ENCODE measurements around the gene HLCS.

The HLCS gene

DNA sequence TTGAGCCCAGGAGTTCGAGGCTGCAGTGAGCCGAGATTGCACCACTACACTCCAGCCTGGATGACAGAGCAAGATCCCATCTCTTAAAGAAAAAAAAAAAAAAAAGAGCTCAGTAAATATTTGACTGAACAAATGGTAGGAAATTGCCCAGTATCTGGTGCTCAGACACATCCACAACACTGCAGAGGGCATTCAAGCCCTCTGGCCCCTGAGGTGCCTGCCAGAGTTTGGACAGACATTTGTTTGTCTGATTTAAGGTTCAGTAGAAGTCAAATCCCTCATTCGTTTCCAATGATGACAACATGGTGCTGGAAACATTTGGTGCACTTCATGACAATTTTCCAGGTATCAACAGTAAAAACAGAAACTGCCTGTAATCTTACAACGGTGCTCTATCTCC lies 86.6 kb downstream of the HLCS start:
- no peak for DNase-seq

DNA sequence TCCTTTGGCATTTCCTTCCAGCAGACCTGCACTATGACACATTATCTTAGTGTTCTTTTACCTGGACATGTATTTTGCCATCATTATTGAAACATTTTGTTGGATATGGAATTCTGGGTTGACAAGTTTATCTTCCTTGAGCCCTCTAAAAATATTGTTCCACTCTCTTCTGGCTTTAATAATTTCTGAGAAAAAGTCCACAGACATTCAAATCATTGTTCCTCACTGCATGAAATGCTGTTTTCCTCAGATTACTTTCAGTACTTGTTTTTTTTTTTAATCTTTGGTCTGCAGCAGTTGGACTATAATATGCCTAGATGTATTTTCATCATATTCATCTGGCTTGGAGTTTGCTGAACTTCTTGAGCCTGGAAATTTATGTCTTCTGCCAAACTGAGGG lies 88.7 kb downstream of the HLCS start:
- DNase-seq, result no peak

DNA sequence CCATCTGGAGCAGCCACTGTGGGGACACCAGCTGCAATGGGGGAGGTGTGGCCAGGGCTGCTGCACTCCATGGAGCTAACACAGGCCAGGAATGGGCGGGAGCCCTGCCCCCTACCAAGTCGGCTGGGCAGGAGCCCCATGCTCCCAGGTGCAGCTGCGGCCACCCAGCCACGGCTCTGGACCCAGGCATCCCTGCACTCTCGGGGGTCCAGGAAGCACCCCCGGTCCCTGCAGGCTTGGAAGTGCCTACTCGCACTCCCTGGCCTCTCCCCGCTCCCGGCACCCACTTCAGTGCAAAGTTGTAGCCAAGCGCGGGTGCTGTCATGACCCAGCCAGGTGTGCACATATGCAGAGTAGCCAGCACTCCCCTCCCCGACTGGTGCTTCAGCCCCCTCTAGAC lies 91.8 kb downstream of the HLCS start:
- no peak for DNase-seq

DNA sequence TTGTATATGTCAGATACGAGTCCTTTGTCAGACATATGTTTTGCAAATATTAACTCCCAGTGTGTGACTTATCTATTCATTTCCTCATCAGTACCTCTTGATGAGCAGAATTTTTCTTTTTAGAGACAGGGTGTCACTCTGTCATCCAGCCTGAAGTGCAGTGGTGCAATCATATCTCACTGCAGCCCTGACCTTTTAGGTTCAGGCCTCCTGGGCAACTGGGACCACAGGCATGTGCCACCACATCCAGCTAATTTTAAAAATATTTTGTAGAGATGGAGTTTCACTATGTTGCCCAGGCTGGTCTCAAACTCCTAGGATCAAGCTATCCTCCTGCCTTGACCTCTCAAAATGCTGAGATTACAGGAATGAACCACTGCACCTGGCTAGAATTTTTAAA lies 93.0 kb downstream of the HLCS start:
- DNase-seq, result no peak

DNA sequence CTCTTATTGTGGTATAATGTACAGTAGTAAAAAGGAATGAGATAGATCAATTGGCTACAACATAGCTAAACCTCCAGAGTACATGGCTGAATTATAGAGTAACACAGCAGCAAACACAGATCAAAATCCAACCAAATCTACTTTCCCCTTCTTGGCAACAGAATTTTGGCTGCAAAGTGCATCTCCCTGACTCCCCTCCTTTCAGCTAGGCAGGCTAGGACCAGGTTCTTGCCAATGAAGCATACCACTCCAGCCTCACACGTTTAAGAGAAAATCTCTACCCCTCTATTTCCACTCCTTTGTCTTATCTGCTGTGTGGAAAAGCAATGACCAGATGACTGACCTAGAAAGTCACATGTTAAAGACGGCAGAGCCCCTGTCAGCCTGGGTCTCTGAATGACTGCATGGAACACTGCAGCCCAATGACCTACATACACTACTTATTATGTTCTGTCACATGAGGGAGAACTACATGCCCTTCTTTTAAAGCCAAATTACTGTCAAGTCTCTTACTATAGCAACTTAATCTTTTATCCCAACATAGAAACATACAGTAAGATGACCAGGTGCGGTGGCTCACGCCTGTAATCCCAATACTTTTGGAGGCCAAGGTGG lies 99.1 kb downstream of the HLCS start:
- DNase-seq, result no peak

DNA sequence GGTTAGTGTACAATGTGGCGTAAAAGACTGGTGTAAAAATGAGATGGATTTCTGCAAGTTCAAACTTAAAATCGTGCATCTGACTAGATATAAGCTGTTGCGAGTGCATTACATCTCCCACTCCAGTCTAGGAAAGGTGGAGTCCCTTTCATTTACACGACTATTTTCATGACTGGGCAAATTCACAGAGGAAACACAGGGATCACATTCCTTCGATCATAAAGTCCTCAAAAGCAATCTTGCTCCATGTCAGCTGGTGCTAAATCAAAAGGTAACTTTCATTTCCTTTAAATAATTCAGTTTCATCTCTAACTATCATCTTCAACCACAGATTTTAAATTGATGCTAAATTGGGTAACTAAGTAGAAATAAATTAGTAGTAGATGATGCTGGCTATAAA lies 100.0 kb downstream of the HLCS start:
- DNase-seq, result no peak

DNA sequence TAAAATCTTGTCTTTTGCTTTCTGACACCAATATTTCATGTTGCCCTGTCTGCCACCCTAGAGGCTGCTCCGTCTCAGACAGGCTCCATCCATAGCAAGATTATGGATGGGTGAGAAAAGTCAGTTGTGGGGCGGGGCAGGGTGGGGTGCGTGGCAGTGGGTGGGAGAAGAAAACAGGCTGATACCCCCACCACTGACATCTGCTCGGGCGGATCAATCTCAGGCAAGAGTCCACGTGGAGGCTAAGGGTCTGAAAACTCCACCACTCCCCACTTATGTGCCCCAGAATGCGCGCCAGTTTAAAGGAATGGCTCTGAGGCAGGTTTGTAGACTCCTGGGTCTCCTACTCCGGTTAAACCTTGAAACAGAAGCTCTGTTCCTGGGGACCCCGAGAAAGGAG lies 101.5 kb downstream of the HLCS start:
- DNase-seq, result no peak

DNA sequence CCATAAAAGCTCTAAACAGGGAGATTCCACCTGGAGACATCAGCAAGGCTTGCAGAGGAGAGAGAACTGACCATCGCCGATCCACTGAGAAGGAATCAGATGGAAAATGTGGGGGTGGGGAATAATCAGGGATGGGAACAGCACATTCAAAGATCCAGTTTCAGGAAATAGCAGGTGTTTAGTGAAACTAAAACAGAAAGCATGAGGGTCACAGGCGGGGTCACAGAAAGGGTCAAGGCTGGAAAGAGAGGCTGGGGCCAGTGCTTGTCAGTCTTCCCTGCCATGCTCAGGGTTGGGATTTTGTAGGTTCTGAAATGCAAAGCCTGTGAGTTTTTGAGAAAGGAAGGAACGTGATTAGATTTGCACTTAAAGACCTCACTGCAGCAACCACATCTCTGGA lies 103.2 kb downstream of the HLCS start:
- DNase-seq, result no peak

DNA sequence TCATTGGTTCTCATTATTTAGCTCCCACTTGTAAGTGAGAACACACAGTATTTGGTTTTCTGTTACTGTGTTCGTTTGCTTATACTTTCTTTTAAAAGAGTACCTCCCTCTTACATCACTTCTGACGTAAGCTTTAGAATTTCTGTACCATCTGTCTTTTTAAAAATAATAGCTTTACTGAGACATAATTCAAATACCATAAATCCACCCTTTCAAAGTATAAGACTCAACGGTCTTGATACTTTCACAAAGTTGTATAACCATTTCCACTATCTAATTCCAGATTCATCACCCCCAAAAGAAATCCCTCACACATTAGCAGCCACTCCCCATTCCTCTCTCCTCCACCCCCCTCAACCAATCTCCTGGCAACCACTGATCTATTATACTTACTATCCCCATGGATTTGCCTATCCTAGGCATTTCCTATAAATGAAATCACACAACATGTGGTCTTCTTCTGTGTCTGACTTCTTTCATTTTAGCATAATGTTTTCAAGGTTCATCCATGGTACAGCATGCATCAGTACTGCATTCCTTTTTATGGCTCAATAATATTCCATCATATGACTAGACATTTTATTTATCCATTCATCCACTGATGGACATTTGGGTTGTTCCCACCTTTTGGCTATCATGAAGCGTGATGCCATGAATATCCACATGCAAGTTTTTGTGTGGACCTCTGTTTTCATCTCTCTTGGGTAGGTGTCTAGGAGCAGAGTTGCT lies 104.7 kb downstream of the HLCS start:
- no peak for DNase-seq

DNA sequence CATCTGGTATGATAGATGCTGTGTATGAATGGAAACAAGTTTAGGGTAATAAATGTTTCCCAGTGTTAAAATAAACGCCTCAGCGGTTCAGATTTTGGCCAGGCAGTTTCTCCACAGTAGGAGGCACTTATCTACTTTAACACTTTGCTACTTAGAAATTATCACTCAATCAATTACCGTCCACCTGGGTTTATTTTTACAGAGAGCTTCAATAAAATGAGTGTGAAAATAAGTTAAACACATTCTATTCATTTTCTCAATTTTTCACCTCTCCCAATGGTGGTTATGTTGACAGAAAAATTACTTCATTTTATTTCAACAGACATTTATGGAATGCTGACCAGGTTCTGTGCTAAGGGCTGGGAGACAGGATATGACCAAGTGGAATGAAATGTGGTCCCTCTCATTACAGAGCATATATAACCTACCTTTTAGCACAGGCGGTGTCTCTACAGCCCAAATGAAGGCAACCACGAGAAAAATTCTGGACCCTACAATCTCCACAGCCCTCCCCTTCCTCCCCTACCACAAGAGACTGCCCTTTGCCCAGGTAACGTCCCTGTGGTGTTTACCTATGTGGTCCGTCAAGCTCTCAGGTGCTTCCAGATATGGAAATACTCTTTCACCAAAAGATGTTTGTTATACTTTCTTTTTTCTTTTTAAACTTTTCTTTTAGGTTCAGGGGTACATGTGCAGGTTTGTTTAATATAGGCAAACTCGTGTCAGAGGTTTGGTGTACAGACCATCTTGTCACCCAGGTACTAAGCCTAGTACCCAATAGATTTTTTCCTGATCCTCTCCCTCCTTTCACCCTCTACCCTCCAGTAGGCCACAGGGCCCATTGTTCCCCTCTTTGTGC lies 105.5 kb downstream of the HLCS start:
- DNase-seq, result no peak

DNA sequence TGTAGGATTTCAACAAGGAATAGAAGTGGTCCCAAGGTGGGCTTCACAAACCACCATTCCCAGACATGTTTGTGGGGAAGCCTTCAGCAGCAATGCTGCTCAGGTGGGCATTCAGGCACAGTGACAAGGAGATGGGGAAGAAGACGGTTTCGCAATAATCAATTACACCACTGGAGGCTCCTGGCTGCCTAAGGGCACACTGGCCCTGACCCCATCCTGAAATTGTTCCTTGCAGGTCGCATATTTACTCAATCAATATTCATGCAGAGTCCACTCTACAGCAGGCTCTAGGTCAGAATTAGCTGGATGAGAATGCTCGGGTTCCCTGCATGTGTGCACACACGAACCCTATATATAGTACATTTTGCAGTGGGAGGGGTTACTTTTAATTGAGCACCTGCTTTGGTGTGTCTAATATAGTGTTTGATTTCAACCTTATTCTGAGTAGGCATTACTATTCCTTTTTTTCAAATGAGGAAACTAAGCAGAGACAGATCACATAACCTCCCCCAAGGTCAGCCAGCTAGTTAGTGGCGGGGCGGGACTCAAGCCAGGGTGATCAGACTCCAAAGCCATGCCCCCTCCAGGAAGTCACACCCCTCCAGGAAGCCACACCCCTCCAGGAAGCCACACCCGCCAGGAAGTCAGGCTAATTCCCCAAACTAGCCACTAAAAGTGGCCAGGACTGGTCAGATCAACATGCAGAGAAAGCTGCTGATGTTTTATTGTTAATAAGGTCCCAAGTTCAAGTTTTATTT lies 106.5 kb downstream of the HLCS start:
- no peak for DNase-seq

DNA sequence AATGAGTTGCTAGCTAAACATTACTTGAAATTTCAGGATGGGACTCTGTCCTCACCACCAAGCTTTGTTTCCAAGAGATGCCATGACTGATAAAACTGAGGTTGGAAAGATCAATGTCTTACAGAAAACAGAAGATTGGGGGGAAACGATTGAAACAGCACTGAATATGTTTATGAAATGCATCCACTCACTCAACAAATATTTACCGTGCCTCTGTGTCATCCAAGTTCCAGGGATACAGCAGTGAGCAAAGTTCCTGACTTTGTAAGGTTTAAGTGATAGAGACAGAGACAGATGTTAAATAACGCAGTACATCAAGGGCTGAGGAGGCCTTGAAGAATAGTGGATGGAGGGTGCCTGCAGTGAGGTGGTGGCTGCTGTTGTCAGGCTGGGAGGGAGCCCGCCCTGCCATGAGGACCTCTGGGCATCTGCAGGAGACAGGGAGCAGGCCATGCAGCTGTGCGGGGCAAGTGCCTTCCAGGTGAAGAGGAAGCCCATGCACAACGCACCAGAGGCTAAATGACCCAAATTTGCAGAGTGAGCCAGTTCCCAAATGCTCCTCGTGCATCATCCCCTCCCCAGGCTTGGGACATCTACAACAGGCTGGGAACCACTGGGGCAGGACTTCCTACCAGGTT lies 108.0 kb downstream of the HLCS start:
- no peak for DNase-seq

DNA sequence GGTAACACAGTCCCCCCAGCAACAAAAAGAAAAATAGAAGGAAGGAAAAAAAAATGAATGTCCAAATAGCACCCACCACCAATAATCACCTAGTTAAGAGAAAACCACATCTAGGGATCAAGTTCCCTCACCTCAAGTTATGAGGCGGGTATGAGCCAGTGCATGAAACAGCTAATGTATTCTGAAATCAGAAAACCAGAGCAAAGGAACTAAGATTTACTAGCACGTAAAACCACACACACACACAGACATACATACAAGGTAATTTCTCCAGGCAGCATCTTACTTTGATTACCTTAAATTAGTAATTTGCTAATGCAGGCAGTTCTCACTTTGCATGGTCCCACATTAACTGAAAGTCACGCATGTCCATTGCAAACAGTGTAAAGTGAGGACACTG lies 109.8 kb downstream of the HLCS start:
- DNase-seq, result no peak

DNA sequence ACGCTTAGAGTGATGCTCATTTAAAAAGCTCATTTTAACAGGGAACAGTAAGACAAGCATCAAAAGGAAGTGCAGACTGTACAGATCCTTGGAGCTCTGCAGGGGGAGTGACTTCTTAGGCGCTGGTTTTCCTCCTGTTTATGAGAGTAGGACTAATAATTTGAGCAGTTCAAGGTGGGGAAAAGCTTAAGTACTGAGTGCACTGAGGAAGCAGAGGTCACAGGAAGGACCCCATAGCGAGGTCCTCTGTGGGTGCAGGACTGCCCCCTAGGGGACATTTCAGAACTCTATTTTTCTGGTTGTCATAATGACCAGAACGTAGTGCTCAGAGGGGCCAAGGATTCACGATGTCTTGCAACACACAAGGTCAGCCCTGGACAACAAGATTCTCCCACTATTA lies 112.1 kb downstream of the HLCS start:
- peak in 8 of 14 donors; percentile 3 to 45 (median 23) for DNase-seq

DNA sequence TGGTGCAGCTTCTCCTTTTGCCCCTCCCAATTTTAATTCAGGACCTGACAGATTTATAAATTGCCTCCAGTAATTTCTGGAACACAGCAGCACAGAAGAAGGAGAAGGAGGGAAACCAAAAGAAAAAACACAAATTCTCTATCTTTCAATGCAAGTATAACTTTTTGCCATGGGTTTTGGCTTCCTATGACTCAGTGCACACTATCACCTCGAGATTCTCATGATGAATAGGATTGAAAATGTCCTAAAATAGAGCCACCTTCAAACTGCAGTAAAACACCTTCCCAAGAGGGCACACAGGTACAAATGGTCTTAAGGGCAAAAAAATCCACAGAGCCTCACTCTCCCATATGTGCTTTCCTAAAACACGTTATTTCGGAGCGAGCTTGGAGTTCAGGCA lies 113.6 kb downstream of the HLCS start:
- DNase-seq, result no peak

DNA sequence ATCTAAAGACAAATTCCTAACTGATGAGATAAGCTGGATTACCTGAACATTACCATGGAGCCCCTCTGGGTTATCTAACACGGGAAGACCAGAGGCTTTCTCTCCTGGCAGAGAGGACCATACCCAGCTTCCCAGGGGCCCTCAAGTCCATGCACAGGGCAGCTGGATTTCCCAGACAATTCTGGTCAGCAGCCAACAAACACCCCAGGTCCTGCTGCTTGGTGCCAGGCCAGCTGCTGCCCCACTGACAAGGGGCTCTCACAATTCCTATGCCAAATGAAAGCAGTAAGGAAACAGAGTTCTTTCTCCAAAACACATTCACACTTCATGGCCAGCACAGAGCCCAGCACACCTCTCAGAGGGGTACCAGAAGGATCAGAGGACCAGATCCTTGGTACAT lies 114.2 kb downstream of the HLCS start:
- no peak for DNase-seq

DNA sequence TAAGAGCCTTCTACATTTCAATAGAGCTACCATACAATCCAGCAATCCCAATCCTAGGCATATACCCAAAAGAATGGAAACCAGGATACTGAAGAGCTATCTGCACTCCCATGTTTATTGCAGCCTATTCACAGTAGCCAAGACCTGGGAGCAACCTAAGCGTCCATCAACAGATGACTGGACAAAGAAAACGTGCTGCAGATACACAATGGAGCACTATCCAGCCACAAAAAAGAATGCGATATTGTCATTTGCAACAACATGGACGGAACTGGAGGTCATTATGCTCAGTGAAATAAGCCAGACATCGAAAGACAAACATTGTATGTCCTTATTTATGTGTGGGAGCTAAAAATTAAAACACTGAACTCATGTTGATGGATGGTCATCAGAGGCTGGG lies 115.3 kb downstream of the HLCS start:
- no peak for DNase-seq

DNA sequence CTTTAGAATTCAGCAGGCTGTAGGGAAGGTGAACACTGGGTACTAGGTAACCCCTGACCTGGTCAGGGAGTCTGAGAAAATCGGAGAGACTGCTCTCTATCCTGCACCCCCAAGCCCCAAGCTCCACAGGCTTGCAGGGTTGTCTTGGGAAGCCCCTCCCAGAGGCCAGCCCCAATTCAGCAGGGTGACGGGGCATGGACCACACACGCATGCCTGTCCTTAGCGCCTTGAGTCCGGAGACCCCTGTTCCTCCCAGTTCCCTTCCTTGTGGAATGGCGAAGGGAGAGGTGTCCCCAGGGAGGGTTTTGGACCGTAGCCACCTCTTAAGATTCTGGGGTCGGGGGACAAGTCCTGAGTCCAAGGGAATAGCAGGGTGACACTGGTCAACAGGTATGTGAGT lies 116.1 kb downstream of the HLCS start:
- peak in 1 of 14 donors; percentile 6 for DNase-seq

DNA sequence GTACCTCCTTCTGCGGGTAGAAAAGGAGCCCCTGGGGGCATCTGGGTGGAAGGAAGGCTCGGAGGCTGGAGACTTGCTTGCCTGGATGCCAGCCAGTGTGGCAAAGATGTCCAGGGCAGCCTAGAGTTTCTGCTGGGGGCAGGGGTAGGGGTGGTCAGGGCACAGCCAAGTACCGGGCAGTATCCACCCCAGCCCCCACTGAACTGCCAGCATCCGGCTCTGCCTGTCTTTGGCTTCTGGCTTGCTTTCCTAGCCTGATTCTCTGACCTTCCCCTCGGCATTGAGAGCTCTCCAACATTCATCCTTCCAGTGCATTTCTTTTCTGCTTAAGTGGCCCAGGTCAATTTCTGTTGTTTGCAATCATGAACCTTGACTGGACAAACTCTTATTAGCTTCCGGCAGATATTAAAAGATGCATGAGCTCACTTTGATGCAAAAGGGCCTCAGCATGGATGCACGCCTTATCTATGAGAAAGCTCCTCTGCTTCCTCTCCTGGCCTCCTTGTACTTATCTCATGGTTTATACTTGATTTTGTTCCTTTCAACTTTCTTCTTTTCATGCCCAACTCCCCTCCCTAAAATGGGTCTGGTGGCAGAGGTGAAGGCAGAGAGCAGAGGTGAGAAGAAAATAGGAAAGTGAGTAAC lies 116.9 kb downstream of the HLCS start:
- peak in 9 of 14 donors; percentile 11 to 45 (median 20) for DNase-seq

DNA sequence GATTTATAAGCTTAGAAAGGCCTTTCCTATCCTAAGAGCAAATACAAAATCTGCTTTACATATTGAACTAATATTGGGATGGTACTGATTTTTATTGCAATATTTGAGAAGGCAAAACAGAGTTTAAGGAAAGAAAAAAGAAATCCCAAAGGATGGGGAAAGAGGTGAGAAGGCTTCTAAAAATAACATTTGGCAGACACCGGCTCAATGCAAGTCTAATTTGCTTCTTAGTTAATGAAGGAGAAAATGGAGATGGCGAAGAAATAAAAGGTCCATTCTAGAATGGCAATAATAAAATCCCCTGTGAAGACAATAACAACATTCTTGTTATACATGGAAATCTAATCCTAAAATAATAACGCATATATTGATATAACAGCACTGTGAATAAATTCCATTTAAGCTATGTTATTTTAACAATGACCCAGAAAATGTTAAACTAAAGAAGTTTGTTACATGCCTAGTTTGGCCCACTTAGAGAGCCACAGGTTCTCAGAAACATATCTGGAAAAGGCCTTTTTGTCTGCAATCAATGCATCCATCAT lies 117.7 kb downstream of the HLCS start:
- DNase-seq, result no peak

DNA sequence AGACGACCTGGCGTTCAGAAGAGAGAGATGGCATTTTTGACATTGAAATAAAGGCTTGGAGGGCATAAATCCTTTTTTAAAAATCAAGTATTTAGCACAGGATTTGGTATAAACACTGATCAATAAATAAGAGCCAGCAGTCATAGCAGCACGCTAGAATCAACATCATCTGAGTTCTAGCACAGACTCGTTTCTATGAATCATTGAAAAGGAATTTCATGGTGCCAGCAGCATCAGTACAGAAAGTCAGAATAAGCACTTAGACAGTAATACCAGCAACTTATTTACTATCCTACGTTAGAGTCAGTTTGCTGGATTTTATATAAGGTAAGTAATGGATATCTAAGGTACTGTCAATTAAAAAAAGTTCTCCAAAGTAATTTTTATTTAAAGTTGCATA lies 119.3 kb downstream of the HLCS start:
- DNase-seq, result no peak

DNA sequence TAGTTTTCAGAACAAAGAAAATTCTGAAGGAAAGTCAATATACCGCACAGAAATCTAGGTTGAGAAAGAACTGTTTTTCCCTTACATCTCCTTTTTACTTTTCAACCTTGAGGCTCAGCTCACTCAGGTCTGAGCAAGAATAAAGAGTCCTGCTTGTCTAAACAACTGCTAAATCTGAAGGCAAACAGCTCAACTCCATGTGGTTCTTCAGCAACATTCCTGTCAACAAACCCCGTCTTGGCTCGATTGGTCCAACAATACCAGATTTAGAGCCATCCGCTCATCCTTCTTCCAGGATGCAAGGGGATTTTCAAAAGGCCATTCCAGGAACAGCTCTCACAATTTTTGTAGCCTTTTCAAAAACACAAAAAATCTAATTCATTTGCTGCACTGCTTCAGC lies 119.8 kb downstream of the HLCS start:
- no peak for DNase-seq
